ENCODE measurements around the gene FHIT.

GRCh38 chr3:61168286-61168685 is 83.0 kb downstream of the FHIT start:
- TF ChIP-seq, protein P1, sequence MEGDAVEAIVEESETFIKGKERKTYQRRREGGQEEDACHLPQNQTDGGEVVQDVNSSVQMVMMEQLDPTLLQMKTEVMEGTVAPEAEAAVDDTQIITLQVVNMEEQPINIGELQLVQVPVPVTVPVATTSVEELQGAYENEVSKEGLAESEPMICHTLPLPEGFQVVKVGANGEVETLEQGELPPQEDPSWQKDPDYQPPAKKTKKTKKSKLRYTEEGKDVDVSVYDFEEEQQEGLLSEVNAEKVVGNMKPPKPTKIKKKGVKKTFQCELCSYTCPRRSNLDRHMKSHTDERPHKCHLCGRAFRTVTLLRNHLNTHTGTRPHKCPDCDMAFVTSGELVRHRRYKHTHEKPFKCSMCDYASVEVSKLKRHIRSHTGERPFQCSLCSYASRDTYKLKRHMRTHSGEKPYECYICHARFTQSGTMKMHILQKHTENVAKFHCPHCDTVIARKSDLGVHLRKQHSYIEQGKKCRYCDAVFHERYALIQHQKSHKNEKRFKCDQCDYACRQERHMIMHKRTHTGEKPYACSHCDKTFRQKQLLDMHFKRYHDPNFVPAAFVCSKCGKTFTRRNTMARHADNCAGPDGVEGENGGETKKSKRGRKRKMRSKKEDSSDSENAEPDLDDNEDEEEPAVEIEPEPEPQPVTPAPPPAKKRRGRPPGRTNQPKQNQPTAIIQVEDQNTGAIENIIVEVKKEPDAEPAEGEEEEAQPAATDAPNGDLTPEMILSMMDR (IDR thresholded peaks at IDR 0.05): no peak
- no peak for TF ChIP-seq POLR2A (IDR thresholded peaks at IDR 0.05)

All from Peyer's patch (tissue), 4 donors.